IMR-90 (cell line): ENCODE measurements around the gene ATOSA. TPM values are rescaled to one million over a fixed set of nuclear protein-coding genes. Genes with fewer than 3 reads are reported as not detected.

Experiments
- ATAC-seq: fragments of 200-7000 bp; cut with Tn5 transposase; 2 replicates; pipeline ENCODE4 v1.9.1; 2020; ENCODE audit warnings: low read depth, mild to moderate bottlenecking, moderate library complexity
- BruUV-seq: library from RNA; stranded (reverse); fragments of 400-500 nt; replicated peaks from 2 replicates; lab custom pipeline; 2021; lab: Mats Ljungman, UMichigan
- CTCF ChIA-PET: fragments of 300-600 bp; formaldehyde crosslinking; extraction: SDS; loops from one replicate; lab custom pipeline; 2021; ENCODE audit warnings: antibody characterized with exemption; lab: Yijun Ruan, JAX
- POLR2A ChIA-PET: fragments of 300-600 bp; sonication (Branson Sonifier 250); formaldehyde crosslinking; loops from one replicate; lab custom pipeline; 2022; ENCODE audit warnings: antibody characterized with exemption; ENCODE audit not compliant: unreplicated experiment; lab: Charles Lee
- DNase-seq: peaks from one replicate; pipeline ENCODE4 v3.0.0; 2013
- H2AFZ ChIP-seq: replicated peaks from 2 replicates; pipeline ENCODE3; 2013; ENCODE audit warnings: low read length, mild to moderate bottlenecking; ENCODE audit not compliant: poor library complexity
- H2AK5ac ChIP-seq: 2 replicates; pipeline ENCODE4 v1.6.1; 2013; ENCODE audit warnings: low read depth, low read length, inconsistent platforms
- H2AK9ac ChIP-seq: replicated peaks from 2 replicates; pipeline ENCODE3; 2013; ENCODE audit warnings: mild to moderate bottlenecking, low read depth, low read length, moderate library complexity; ENCODE audit not compliant: poor library complexity
- H2BK120ac ChIP-seq: 2 replicates; pipeline ENCODE4 v1.6.1; 2013; ENCODE audit warnings: low read depth, low read length, inconsistent platforms
- H2BK15ac ChIP-seq: 3 replicates; pipeline ENCODE4 v1.6.1; 2013; ENCODE audit warnings: low read depth, low read length, inconsistent platforms
- H2BK20ac ChIP-seq: 2 replicates; pipeline ENCODE4 v1.6.1; 2013; ENCODE audit warnings: low read depth, mild to moderate bottlenecking, inconsistent platforms, low read length, moderate library complexity
- H2BK5ac ChIP-seq: 2 replicates; pipeline ENCODE4 v1.6.1; 2013; ENCODE audit warnings: mild to moderate bottlenecking, low read depth, low read length, inconsistent platforms; ENCODE audit not compliant: poor library complexity, severe bottlenecking
- H3K14ac ChIP-seq: replicated peaks from 2 replicates; pipeline ENCODE4 v1.6.1; 2013; ENCODE audit warnings: low read depth, low read length, inconsistent platforms
- H3K18ac ChIP-seq: 2 replicates; pipeline ENCODE4 v1.6.1; 2013; ENCODE audit warnings: low read depth, low read length, control low read depth
- H3K23ac ChIP-seq: 2 replicates; pipeline ENCODE4 v1.6.1; 2013; ENCODE audit warnings: low read depth, low read length, inconsistent platforms
- H3K27ac ChIP-seq: 2 replicates; pipeline ENCODE4 v1.5.1; 2013; ENCODE audit warnings: mild to moderate bottlenecking, control low read depth, low read length; ENCODE audit not compliant: insufficient read depth
- H3K27me3 ChIP-seq: 2 replicates; pipeline ENCODE4 v1.6.1; 2013; ENCODE audit warnings: low read length; ENCODE audit not compliant: control insufficient read depth, insufficient read depth
- H3K36me3 ChIP-seq: 2 replicates; pipeline ENCODE4 v1.6.1; 2013; ENCODE audit warnings: low read length, mixed read lengths; ENCODE audit not compliant: control insufficient read depth, insufficient read depth
- H3K4ac ChIP-seq: 2 replicates; pipeline ENCODE4 v1.6.1; 2013; ENCODE audit warnings: low read depth, low read length, inconsistent platforms
- H3K4me1 ChIP-seq: 2 replicates; pipeline ENCODE4 v1.6.1; 2013; ENCODE audit warnings: low read length, mixed read lengths; ENCODE audit not compliant: control insufficient read depth, insufficient read depth
- H3K4me2 ChIP-seq: 2 replicates; pipeline ENCODE4 v1.6.1; 2013; ENCODE audit warnings: low read depth, mild to moderate bottlenecking, control low read depth, low read length, moderate library complexity
- H3K4me3 ChIP-seq: 2 replicates; pipeline ENCODE4 v1.5.1; 2013; ENCODE audit warnings: low read depth, mild to moderate bottlenecking, control low read depth, low read length, moderate library complexity; ENCODE audit not compliant: insufficient read depth
- H3K56ac ChIP-seq: 2 replicates; pipeline ENCODE4 v1.6.1; 2013; ENCODE audit warnings: low read length, inconsistent platforms; ENCODE audit not compliant: insufficient read depth; ENCODE audit errors: extremely low read depth
- H3K79me1 ChIP-seq, 2 experiments: 2 replicates each; pipeline ENCODE4 v1.6.1; 2013; ENCODE audit warnings: low read length in 2 of 2, inconsistent platforms in 1 of 2, low read depth in 1 of 2
- H3K9ac ChIP-seq: 2 replicates; pipeline ENCODE4 v1.6.1; 2013; ENCODE audit warnings: low read depth, low read length, control low read depth
- H3K9me1 ChIP-seq: 2 replicates; pipeline ENCODE4 v1.6.1; 2013; ENCODE audit warnings: low read length, inconsistent platforms; ENCODE audit not compliant: insufficient read depth
- H3K9me3 ChIP-seq: 2 replicates; pipeline ENCODE4 v1.6.1; 2013; ENCODE audit warnings: low read length; ENCODE audit not compliant: control insufficient read depth, insufficient read depth
- H4K20me1 ChIP-seq: 2 replicates; pipeline ENCODE4 v1.6.1; 2013; ENCODE audit warnings: low read length, inconsistent platforms; ENCODE audit not compliant: insufficient read depth
- H4K5ac ChIP-seq: 2 replicates; pipeline ENCODE4 v1.6.1; 2013; ENCODE audit warnings: mild to moderate bottlenecking, low read depth, low read length, control low read depth
- H4K8ac ChIP-seq, 2 experiments: 2 replicates each; pipeline ENCODE4 v1.6.1; 2013; ENCODE audit warnings: low read depth in 2 of 2, low read length in 2 of 2, control low read depth in 1 of 2, inconsistent platforms in 1 of 2
- H4K91ac ChIP-seq: 2 replicates; pipeline ENCODE4 v1.6.1; 2013; ENCODE audit warnings: low read depth, low read length, inconsistent platforms; ENCODE audit not compliant: insufficient read depth
- CEBPB ChIP-seq: IDR thresholded peaks from 2 replicates; pipeline ENCODE4 v1.6.1; 2012; ENCODE audit warnings: low read depth, low read length, improper control_type of control experiment
- FOS ChIP-seq: fragments of 150-350 bp; IDR thresholded peaks from 2 replicates; pipeline ENCODE4 v1.6.1; 2016; ENCODE audit warnings: low read depth, low read length
- MAFK ChIP-seq: IDR thresholded peaks from 2 replicates; pipeline ENCODE4 v1.6.1; 2012; ENCODE audit warnings: low read depth, low read length, improper control_type of control experiment
- WGBS, 2 experiments: methylation state at CpG; one replicate each; pipeline versions ENCODE4 v1.1.5 to v1.1.7; 2013; ENCODE audit warnings: missing lambda C conversion rate in 2 of 2; ENCODE audit not compliant: insufficient read length in 1 of 2; ENCODE audit errors: extremely low coverage in 2 of 2; 5-methylcytosine and 5-hydroxymethylcytosine counted together
- dilution Hi-C: fragments of 300-500 bp; cut with HindIII; formaldehyde crosslinking; loops from one replicate; pipeline ENCODE4 v1.14.3; 2018; ENCODE audit warnings: low sequenced_read_pairs; ENCODE audit not compliant: unreplicated experiment
- in situ Hi-C: fragments of 300-500 bp; cut with MboI; formaldehyde crosslinking; loops from 3 replicates; pipeline ENCODE4 v1.14.3; 2019; ENCODE audit warnings: low sequenced_read_pairs, inconsistent platforms, mixed read lengths
- intact Hi-C: fragments of 100-400 bp; cut with micrococcal nuclease; formaldehyde crosslinking; loops from 2 replicates; pipeline ENCODE4 v1.10.0; 2022
- polyA plus RNA-seq, 3 experiments: library from polyadenylated mRNA; depleted of rRNA; stranded (reverse); fragments of >200 nt; gene quantifications; 2 replicates each; pipeline ENCODE4 v1.2.3, GENCODE V29; 2012; ENCODE audit warnings: low replicate concordance in 1 of 3
- total RNA-seq: library from RNA; depleted of rRNA; stranded (reverse); fragments of >200 nt; gene quantifications from 2 replicates; pipeline ENCODE4 v1.2.3, GENCODE V29; 2012

The ATOSA gene
- total and polyA plus RNA-seq, 2 of the 4 experiments (the other 2 are of a cell fraction), result 13.2 to 17.2 TPM

DNA sequence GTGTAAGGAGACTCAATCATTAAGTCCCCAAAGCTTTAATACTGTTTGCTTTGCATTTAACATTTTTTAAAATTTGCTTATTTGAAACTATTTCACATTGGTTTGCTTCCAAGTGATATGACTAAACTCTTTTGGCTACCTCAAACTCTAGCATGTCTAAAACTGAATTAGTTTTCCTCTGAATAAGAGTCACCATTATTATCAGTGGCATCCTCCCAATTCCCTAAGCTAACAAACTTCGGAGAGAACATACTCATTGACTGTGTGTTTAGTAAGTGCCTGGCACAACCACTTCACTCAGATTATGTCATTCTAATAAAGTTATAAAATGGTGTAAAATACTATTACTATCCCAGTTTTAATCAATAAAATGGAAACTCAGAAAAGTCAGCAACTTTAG, 21.9 kb downstream of the ATOSA start:
- Histone ChIP-seq H2BK20ac (no peak overlapping the region), H3K4me2 (no peak overlapping the region), H3K27me3 (no peaks in the 10 kb centered on the region), H2AK9ac (no peak overlapping the region), H2AFZ (no peak overlapping the region), H3K9me3 (no peaks in the 10 kb centered on the region), H3K79me1 (peaks cover 6 to 17% of the 10 kb centered on the region in 2 experiments; a peak in 2 of 4 replicates), H2AK5ac (no peak overlapping the region), H4K5ac (no peak overlapping the region), H2BK15ac (no peak overlapping the region), H3K4me1 (peaks cover 5% of the 10 kb centered on the region; the same call in 1 of the 2 replicates), H3K56ac (no peak overlapping the region), H4K91ac (no peak overlapping the region), H3K36me3 (peaks cover 1% of the 10 kb centered on the region), H3K9me1 (peaks cover 2% of the 10 kb centered on the region), H3K18ac (no peak overlapping the region), H2BK120ac (no peak overlapping the region), H3K4me3 (no peak overlapping the region), H4K20me1 (no peaks in the 10 kb centered on the region), H2BK5ac (no peak overlapping the region), H3K14ac (no peak overlapping the region), H3K4ac (no peak overlapping the region), H3K9ac (no peak overlapping the region), H3K27ac (no peak overlapping the region), H4K8ac (no peak overlapping the region), H3K23ac (no peak overlapping the region)
- dilution Hi-C loops, result no loop called here
- CTCF ChIA-PET, result no interaction called here
- DNase-seq (peak; percentile 93), ATAC-seq (peak; percentile 56)
- in situ Hi-C loops, result loop anchor here (25.0 kb wide), 1 partner anchor 645 kb away; the partner anchor contains the start of gene MAPK6
- no CpG with 5 or more reads among the region's 1 CpG for WGBS, 2 experiments
- TF ChIP-seq FOS (no peak), MAFK (peak; percentile 44; the same call in 1 of the 2 replicates), CEBPB (0 out of 2 replicates have a peak, but pooled peaks have one; percentile 15)
- intact Hi-C loops, result no loop called here
- POLR2A ChIA-PET, result interaction anchor here (0.6 kb wide), 1 partner anchor 827 kb away, joined by 3 read pairs; no protein-coding TSS in a partner anchor
- BruUV-seq, result no TSS peak
